B cell (primary cell): ENCODE measurements around the gene LIN9. TPM values are rescaled to one million over a fixed set of nuclear protein-coding genes. Genes with fewer than 3 reads are reported as not detected.

Source experiments
- ATAC-seq: fragments of 200-7000 bp; cut with Tn5 transposase; one replicate; pipeline ENCODE4 v1.10.0; 2021; ENCODE audit warnings: low read depth, mild to moderate bottlenecking, moderate number of reproducible peaks, moderate library complexity
- CTCF ChIA-PET: fragments of 350-600 bp; sonication (Branson Sonifier 250); formaldehyde crosslinking; loops from one replicate; lab custom pipeline; 2021; ENCODE audit warnings: antibody characterized with exemption, inconsistent platforms; lab: Charles Lee
- POLR2A ChIA-PET: fragments of 350-600 bp; sonication (Branson Sonifier 250); formaldehyde crosslinking; loops from one replicate; lab custom pipeline; 2021; ENCODE audit warnings: antibody characterized with exemption; lab: Charles Lee
- DNase-seq: peaks from one replicate; pipeline ENCODE4 v3.0.0; 2013
- H2AFZ ChIP-seq: 2 replicates; pipeline ENCODE4 v1.6.1; 2012; ENCODE audit warnings: mild to moderate bottlenecking, low read depth, low read length; ENCODE audit not compliant: insufficient read depth, poor library complexity, severe bottlenecking
- H3K27ac ChIP-seq, 2 donors: 1 replicate in 1 of 2; 2 replicates in 1 of 2; pipeline ENCODE4 v1.5.1; 2012 to 2013; ENCODE audit warnings: low read length in 2 of 2, mild to moderate bottlenecking in 2 of 2, moderate library complexity in 1 of 2
- H3K27me3 ChIP-seq, 4 experiments: fragments of 200-600 bp in 1 of 4; sonication (generic) in 1 of 4; replicated peaks in 1 of 4; 1 replicate in 2 of 4; 2 replicates in 2 of 4; pipeline versions ENCODE4 v1.6.1 to v1.7.0; 2013 to 2016; ENCODE audit warnings: low read length in 3 of 4, mild to moderate bottlenecking in 2 of 4, mixed read lengths in 1 of 4, moderate library complexity in 1 of 4; ENCODE audit not compliant: insufficient read depth in 4 of 4, control insufficient read depth in 3 of 4; ENCODE audit errors: control extremely low read depth in 1 of 4
- H3K36me3 ChIP-seq, 2 experiments: replicated peaks in 1 of 2; 1 replicate in 1 of 2; 2 replicates in 1 of 2; pipeline versions ENCODE4 v1.6.1 to v1.7.1; 2013; ENCODE audit warnings: low read length in 1 of 2; ENCODE audit not compliant: insufficient read depth in 2 of 2, control insufficient read depth in 1 of 2; ENCODE audit errors: control extremely low read depth in 1 of 2, extremely low read depth in 1 of 2
- H3K4me1 ChIP-seq, 2 donors: fragments of 200-600 bp in 1 of 2; sonication (generic) in 1 of 2; 1 replicate in 1 of 2; 2 replicates in 1 of 2; pipeline versions ENCODE4 v1.5.1 to v1.6.1; 2013 to 2017; ENCODE audit warnings: low read length in 2 of 2; ENCODE audit not compliant: control insufficient read depth in 2 of 2, insufficient read depth in 2 of 2
- H3K4me2 ChIP-seq: replicated peaks from 2 replicates; pipeline ENCODE3; 2012; ENCODE audit warnings: mild to moderate bottlenecking, low read depth, low read length; ENCODE audit not compliant: poor library complexity, severe bottlenecking
- H3K4me3 ChIP-seq, 5 experiments: fragments of 200-600 bp in 1 of 5; sonication (generic) in 1 of 5; 1 replicate in 3 of 5; 2 replicates in 2 of 5; pipeline versions ENCODE4 v1.5.1 to v1.7.0; 2011 to 2016; ENCODE audit warnings: low read length in 4 of 5, mild to moderate bottlenecking in 4 of 5, low read depth in 2 of 5, control low read depth in 1 of 5, moderate library complexity in 1 of 5; ENCODE audit not compliant: insufficient read depth in 1 of 5; ENCODE audit errors: control extremely low read depth in 1 of 5, extremely low read depth in 1 of 5
- H3K79me2 ChIP-seq: fragments of 200-600 bp; sonication (generic); one replicate; pipeline ENCODE4 v1.6.0; 2016; ENCODE audit warnings: low read length; ENCODE audit not compliant: control insufficient read depth, insufficient read depth
- H3K9ac ChIP-seq: fragments of 200-600 bp; sonication (generic); 2 replicates; pipeline ENCODE4 v1.6.1; 2017; ENCODE audit warnings: mild to moderate bottlenecking, low read length, moderate library complexity
- H3K9me3 ChIP-seq, 3 donors: one replicate each; pipeline versions ENCODE4 v1.6.1 to v1.7.1; 2013; ENCODE audit warnings: low read length in 2 of 3; ENCODE audit not compliant: control insufficient read depth in 2 of 3, insufficient read depth in 1 of 3; ENCODE audit errors: control extremely low read depth in 1 of 3
- H4K20me1 ChIP-seq: 2 replicates; pipeline ENCODE4 v1.6.0; 2012; ENCODE audit warnings: mild to moderate bottlenecking, low read length; ENCODE audit not compliant: insufficient read depth, control insufficient read depth, poor library complexity, severe bottlenecking
- H3K27ac Mint-ChIP-seq: one replicate; pipeline ENCODE4 v1.8.0; 2021; ENCODE audit warnings: mixed read lengths
- H3K27me3 Mint-ChIP-seq: one replicate; pipeline ENCODE4 v1.8.0; 2021; ENCODE audit warnings: mixed read lengths
- H3K4me1 Mint-ChIP-seq: one replicate; pipeline ENCODE4 v1.8.0; 2021; ENCODE audit warnings: mixed read lengths
- H3K4me3 Mint-ChIP-seq: one replicate; pipeline ENCODE4 v1.8.0; 2021; ENCODE audit warnings: mixed read lengths
- H3K9me3 Mint-ChIP-seq: one replicate; pipeline ENCODE4 v1.8.0; 2022; ENCODE audit warnings: mixed read lengths; ENCODE audit not compliant: insufficient read depth
- EZH2 ChIP-seq: IDR thresholded peaks from 2 replicates; pipeline ENCODE4 v1.6.1; 2012; ENCODE audit warnings: borderline replicate concordance, low read depth, mild to moderate bottlenecking, moderate library complexity, low read length; ENCODE audit not compliant: insufficient read depth, poor library complexity, severe bottlenecking
- WGBS: methylation state at CpG from one replicate; pipeline ENCODE4 v1.1.5; 2013; ENCODE audit warnings: missing lambda C conversion rate; ENCODE audit not compliant: insufficient coverage; 5-methylcytosine and 5-hydroxymethylcytosine counted together
- intact Hi-C: fragments of 100-400 bp; cut with micrococcal nuclease; formaldehyde crosslinking; loops from one replicate; pipeline ENCODE4 v1.10.0; 2022
- polyA plus RNA-seq: library from polyadenylated mRNA; depleted of rRNA; stranded (reverse); fragments of >200 nt; gene quantifications from 2 replicates; pipeline ENCODE4 v1.2.3, GENCODE V29; 2012
- total RNA-seq, 2 donors: library from RNA; stranded (reverse); fragments of 120-200 nt in 1 of 2; gene quantifications; 1 replicate in 1 of 2; 2 replicates in 1 of 2; pipeline versions ENCODE4 v1.2.3 to v1.2.4, GENCODE V29; 2013 to 2022
- TF ChIP-seq, protein P1 (sequence below): fragments of 200-600 bp; IDR thresholded peaks from one replicate; pipeline ENCODE4 v1.8.0; 2022; ENCODE audit warnings: antibody characterized with exemption, mild to moderate bottlenecking

LIN9 gene
- total and polyA plus RNA-seq, 2 donors (not counting 1 experiment from before 2014, with no cell fraction given) = 1.7 to 6.7 TPM

DNA sequence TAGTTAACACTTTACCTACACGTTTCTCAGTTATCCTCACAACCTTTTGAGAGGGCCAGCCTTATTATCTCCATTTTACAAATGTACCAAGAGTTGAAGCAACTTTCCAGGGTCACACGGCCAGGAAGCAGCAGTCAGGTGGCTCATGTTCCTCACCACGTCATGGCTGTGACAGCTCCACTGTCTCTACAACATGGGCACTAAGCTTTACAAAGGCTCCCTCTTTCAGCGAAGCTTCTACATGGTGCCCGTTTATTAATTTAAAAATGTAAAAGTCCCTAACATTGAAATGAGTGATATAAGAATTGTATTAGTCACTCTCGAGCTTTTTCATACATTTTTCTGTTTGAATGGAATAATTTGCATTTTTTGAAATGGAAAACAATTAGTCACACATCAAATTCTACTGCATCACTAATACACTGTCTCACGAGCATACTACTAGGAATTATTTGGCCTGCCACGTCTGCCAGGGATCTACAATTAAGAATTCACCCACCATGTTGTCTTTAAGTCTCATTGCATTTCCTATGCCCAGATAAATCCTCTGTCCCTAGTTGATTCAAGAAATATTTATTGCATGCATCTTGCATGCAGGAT lies 28.4 kb upstream of the LIN9 start:
- no peak overlapping the region for H3K4me2 ChIP-seq
- no peaks in the 10 kb centered on the region for H3K27me3 ChIP-seq
- no peak overlapping the region for H2AFZ ChIP-seq
- no peaks in the 10 kb centered on the region for H4K20me1 ChIP-seq
- H3K4me1 ChIP-seq = peaks cover 0 to 7% of the 10 kb centered on the region in 2 donors
- H3K27me3 Mint-ChIP-seq = no peaks in the 10 kb centered on the region
- CTCF ChIA-PET = no interaction called here
- no peak overlapping the region for H3K27ac ChIP-seq
- no peak overlapping the region for H3K4me3 ChIP-seq
- TF ChIP-seq, protein P1, sequence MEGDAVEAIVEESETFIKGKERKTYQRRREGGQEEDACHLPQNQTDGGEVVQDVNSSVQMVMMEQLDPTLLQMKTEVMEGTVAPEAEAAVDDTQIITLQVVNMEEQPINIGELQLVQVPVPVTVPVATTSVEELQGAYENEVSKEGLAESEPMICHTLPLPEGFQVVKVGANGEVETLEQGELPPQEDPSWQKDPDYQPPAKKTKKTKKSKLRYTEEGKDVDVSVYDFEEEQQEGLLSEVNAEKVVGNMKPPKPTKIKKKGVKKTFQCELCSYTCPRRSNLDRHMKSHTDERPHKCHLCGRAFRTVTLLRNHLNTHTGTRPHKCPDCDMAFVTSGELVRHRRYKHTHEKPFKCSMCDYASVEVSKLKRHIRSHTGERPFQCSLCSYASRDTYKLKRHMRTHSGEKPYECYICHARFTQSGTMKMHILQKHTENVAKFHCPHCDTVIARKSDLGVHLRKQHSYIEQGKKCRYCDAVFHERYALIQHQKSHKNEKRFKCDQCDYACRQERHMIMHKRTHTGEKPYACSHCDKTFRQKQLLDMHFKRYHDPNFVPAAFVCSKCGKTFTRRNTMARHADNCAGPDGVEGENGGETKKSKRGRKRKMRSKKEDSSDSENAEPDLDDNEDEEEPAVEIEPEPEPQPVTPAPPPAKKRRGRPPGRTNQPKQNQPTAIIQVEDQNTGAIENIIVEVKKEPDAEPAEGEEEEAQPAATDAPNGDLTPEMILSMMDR = no peak
- no peak for TF ChIP-seq EZH2
- peaks cover 7% of the 10 kb centered on the region for H3K4me1 Mint-ChIP-seq
- no peaks in the 10 kb centered on the region for H3K9me3 Mint-ChIP-seq
- H3K79me2 ChIP-seq = no peaks in the 10 kb centered on the region
- no peaks in the 10 kb centered on the region for H3K36me3 ChIP-seq
- H3K27ac Mint-ChIP-seq = no peak overlapping the region
- H3K9me3 ChIP-seq = peaks cover 0 to 11% (median 0%) of the 10 kb centered on the region in 3 donors
- WGBS = 93% methylated on average over 2 of the region's 8 CpGs
- DNase-seq = no peak
- intact Hi-C loops = no loop called here
- no peak for ATAC-seq
- POLR2A ChIA-PET = no interaction called here
- no peak overlapping the region for H3K4me3 Mint-ChIP-seq
- no peak overlapping the region for H3K9ac ChIP-seq

DNA sequence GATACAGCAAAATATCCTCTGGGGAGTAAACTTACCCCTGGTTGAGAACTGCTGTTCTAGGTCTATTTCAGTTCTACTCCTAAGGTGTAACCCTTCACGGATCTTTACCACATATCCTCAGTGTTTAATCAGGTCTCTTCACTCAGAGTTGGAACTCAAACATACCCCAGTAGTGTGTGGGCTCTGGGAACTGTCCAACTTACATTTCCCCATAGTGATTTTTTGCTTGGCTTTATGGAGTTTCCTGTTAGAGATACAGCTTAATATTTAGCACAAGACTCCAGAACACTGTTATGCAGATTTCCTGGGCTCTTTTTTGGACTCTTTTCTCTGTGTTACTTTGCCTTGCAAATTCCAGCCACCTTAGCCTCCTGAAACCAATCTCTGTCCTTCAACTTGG lies 26.7 kb upstream of the LIN9 start:
- Histone ChIP-seq H4K20me1 (no peaks in the 10 kb centered on the region), H3K9ac (no peak overlapping the region), H3K4me1 (peaks cover 0 to 7% of the 10 kb centered on the region in 2 donors), H3K9me3 (no peaks in the 10 kb centered on the region), H3K4me2 (no peak overlapping the region), H2AFZ (no peak overlapping the region), H3K79me2 (no peaks in the 10 kb centered on the region), H3K36me3 (no peaks in the 10 kb centered on the region), H3K4me3 (no peak overlapping the region), H3K27me3 (no peaks in the 10 kb centered on the region), H3K27ac (no peak overlapping the region)
- ATAC-seq (no peak), DNase-seq (no peak)
- Mint-ChIP-seq H3K4me3 (no peak overlapping the region), H3K27me3 (no peaks in the 10 kb centered on the region), H3K4me1 (peaks cover 7% of the 10 kb centered on the region), H3K27ac (no peak overlapping the region), H3K9me3 (no peaks in the 10 kb centered on the region)
- TF ChIP-seq EZH2 = no peak
- TF ChIP-seq, protein P1 = no peak
- ChIA-PET CTCF (interaction anchor here (4.3 kb wide), 1 partner anchor 210 kb away, joined by 83 read pairs; no protein-coding TSS in a partner anchor), POLR2A (no interaction called here)
- intact Hi-C loops = no loop called here
- no CpG with 5 or more reads among the region's 1 CpG for WGBS
